Measurements from ENCODE around the gene EMC9.

The EMC9 gene

GRCh38 chr14:24132976-24133375 lies 8.4 kb downstream of the EMC9 start:
- H3K9me2 ChIP-seq (replicated peaks; ENCODE audit: low read depth, low read length), result no peaks in the 10 kb centered on the region
- peaks cover 40% of the 10 kb centered on the region for H3K4me1 ChIP-seq (ENCODE audit: insufficient read depth, low read length, poor library complexity, severe bottlenecking)
- no peaks in the 10 kb centered on the region for H3K27me3 ChIP-seq (ENCODE audit: insufficient read depth, low read length, poor library complexity, severe bottlenecking)
- peaks cover 20% of the 10 kb centered on the region for H3K79me2 ChIP-seq (ENCODE audit: insufficient read depth, low read length)
- H3K4me3 ChIP-seq (ENCODE audit: low read length, poor library complexity, severe bottlenecking), result no peak overlapping the region
- no peak overlapping the region for H2AFZ ChIP-seq (ENCODE audit: low read length)
- H3K9ac ChIP-seq (ENCODE audit: low read depth, low read length, poor library complexity, severe bottlenecking), result no peak overlapping the region
- peaks cover 10% of the 10 kb centered on the region for H4K20me1 ChIP-seq (ENCODE audit: insufficient read depth, low read length, poor library complexity, severe bottlenecking)
- no peaks in the 10 kb centered on the region for H3K9me3 ChIP-seq (ENCODE audit: insufficient read depth, low read depth, low read length)
- peaks cover 4% of the 10 kb centered on the region; the same call in 1 of the 2 replicates for H3K36me3 ChIP-seq (ENCODE audit: insufficient read depth, low read length)
- no peaks in the 10 kb centered on the region for H3F3A ChIP-seq (ENCODE audit: low read depth)
- TF ChIP-seq CTCF (conservative IDR thresholded peaks at IDR 0.05; ENCODE audit: low read length) (no peak), EZH2phosphoT487 (IDR thresholded peaks at IDR 0.05; ENCODE audit: borderline replicate concordance) (no peak)
- no peak overlapping the region for H3K4me2 ChIP-seq (ENCODE audit: low read depth, low read length, poor library complexity, severe bottlenecking)

GRCh38 chr14:24132061-24132685 lies 9.2 kb downstream of the EMC9 start:
- Histone ChIP-seq H3F3A (ENCODE audit: low read depth) (no peaks in the 10 kb centered on the region), H3K9ac (ENCODE audit: low read depth, low read length, poor library complexity, severe bottlenecking) (no peak overlapping the region), H4K20me1 (ENCODE audit: insufficient read depth, low read length, poor library complexity, severe bottlenecking) (peaks cover 4% of the 10 kb centered on the region), H3K4me2 (ENCODE audit: low read depth, low read length, poor library complexity, severe bottlenecking) (no peak overlapping the region), H3K4me3 (ENCODE audit: low read length, poor library complexity, severe bottlenecking) (no peak overlapping the region), H3K4me1 (ENCODE audit: insufficient read depth, low read length, poor library complexity, severe bottlenecking) (peaks cover 33% of the 10 kb centered on the region), H3K9me2 (replicated peaks; ENCODE audit: low read depth, low read length) (no peaks in the 10 kb centered on the region), H3K36me3 (ENCODE audit: insufficient read depth, low read length) (no peaks in the 10 kb centered on the region), H2AFZ (ENCODE audit: low read length) (no peak overlapping the region), H3K9me3 (ENCODE audit: insufficient read depth, low read depth, low read length) (no peaks in the 10 kb centered on the region), H3K79me2 (ENCODE audit: insufficient read depth, low read length) (peaks cover 12% of the 10 kb centered on the region), H3K27me3 (ENCODE audit: insufficient read depth, low read length, poor library complexity, severe bottlenecking) (no peaks in the 10 kb centered on the region)
- TF ChIP-seq EZH2phosphoT487 (IDR thresholded peaks at IDR 0.05; ENCODE audit: borderline replicate concordance), result no peak
- TF ChIP-seq CTCF (conservative IDR thresholded peaks at IDR 0.05; ENCODE audit: low read length), result no peak

GRCh38 chr14:24131549-24131966 lies 9.8 kb downstream of the EMC9 start:
- Histone ChIP-seq H3K4me2 (ENCODE audit: low read depth, low read length, poor library complexity, severe bottlenecking) (no peak overlapping the region), H2AFZ (ENCODE audit: low read length) (no peak overlapping the region), H3K9ac (ENCODE audit: low read depth, low read length, poor library complexity, severe bottlenecking) (no peak overlapping the region), H3K4me1 (ENCODE audit: insufficient read depth, low read length, poor library complexity, severe bottlenecking) (peaks cover 27% of the 10 kb centered on the region), H3K9me2 (replicated peaks; ENCODE audit: low read depth, low read length) (no peaks in the 10 kb centered on the region), H3K79me2 (ENCODE audit: insufficient read depth, low read length) (peaks cover 6% of the 10 kb centered on the region), H3K36me3 (ENCODE audit: insufficient read depth, low read length) (no peaks in the 10 kb centered on the region), H4K20me1 (ENCODE audit: insufficient read depth, low read length, poor library complexity, severe bottlenecking) (peaks cover 3% of the 10 kb centered on the region), H3K9me3 (ENCODE audit: insufficient read depth, low read depth, low read length) (no peaks in the 10 kb centered on the region), H3K27me3 (ENCODE audit: insufficient read depth, low read length, poor library complexity, severe bottlenecking) (no peaks in the 10 kb centered on the region), H3K4me3 (ENCODE audit: low read length, poor library complexity, severe bottlenecking) (no peak overlapping the region), H3F3A (ENCODE audit: low read depth) (no peaks in the 10 kb centered on the region)
- TF ChIP-seq EZH2phosphoT487 (IDR thresholded peaks at IDR 0.05; ENCODE audit: borderline replicate concordance) (no peak), CTCF (conservative IDR thresholded peaks at IDR 0.05; ENCODE audit: low read length) (no peak)
